ENCODE results near the gene BCOR.

The BCOR gene

DNA sequence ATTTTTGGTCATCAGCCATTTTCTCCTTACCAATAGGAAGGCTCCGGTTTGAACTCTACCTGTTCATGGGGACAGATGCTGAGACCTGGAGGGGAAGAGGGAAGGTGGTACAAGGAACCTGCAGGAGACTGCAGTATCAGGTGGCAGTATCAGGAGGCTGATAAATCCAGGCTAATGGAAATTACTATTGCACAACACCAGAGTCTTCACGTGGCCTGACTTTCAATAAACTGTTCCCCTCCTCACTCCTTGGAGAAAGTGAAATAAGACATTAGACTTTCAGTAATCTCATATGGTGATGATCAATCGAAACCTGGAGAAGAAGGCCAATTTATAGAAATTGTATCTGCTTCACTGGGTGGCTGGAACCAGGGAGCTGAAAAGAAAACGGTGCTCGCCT is 46.2 kb upstream of the BCOR start:
- no peak overlapping the region for H3K27ac ChIP-seq (ENCODE audit: low read depth, low read length)
- H3K9me3 ChIP-seq (ENCODE audit: insufficient read depth, low read length): no peaks in the 10 kb centered on the region
- H4K20me1 ChIP-seq (ENCODE audit: low read depth, low read length): no peaks in the 10 kb centered on the region
- H3K27me3 ChIP-seq (ENCODE audit: low read length): no peaks in the 10 kb centered on the region
- H3K4me2 ChIP-seq (ENCODE audit: low read depth, low read length, poor library complexity, severe bottlenecking): no peak overlapping the region
- H3K9me2 ChIP-seq (replicated peaks; ENCODE audit: insufficient read depth, low read length): no peaks in the 10 kb centered on the region
- H2AFZ ChIP-seq (ENCODE audit: low read depth, low read length, severe bottlenecking): no peak overlapping the region
- TF ChIP-seq, protein P1, sequence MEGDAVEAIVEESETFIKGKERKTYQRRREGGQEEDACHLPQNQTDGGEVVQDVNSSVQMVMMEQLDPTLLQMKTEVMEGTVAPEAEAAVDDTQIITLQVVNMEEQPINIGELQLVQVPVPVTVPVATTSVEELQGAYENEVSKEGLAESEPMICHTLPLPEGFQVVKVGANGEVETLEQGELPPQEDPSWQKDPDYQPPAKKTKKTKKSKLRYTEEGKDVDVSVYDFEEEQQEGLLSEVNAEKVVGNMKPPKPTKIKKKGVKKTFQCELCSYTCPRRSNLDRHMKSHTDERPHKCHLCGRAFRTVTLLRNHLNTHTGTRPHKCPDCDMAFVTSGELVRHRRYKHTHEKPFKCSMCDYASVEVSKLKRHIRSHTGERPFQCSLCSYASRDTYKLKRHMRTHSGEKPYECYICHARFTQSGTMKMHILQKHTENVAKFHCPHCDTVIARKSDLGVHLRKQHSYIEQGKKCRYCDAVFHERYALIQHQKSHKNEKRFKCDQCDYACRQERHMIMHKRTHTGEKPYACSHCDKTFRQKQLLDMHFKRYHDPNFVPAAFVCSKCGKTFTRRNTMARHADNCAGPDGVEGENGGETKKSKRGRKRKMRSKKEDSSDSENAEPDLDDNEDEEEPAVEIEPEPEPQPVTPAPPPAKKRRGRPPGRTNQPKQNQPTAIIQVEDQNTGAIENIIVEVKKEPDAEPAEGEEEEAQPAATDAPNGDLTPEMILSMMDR (IDR thresholded peaks at IDR 0.05; ENCODE audit: insufficient read depth, low read length, poor library complexity, severe bottlenecking): no peak
- no peak for TF ChIP-seq EZH2phosphoT487 (conservative IDR thresholded peaks at IDR 0.05; ENCODE audit: low read length)
- no peaks in the 10 kb centered on the region for H3F3A ChIP-seq (ENCODE audit: insufficient read depth)
- no peaks in the 10 kb centered on the region for H3K36me3 ChIP-seq (ENCODE audit: low read length)
- no peak overlapping the region for H3K9ac ChIP-seq (ENCODE audit: low read length)
- no peaks in the 10 kb centered on the region for H3K79me2 ChIP-seq (ENCODE audit: insufficient read depth, low read length)
- H3K4me3 ChIP-seq (ENCODE audit: insufficient read depth, low read length, poor library complexity, severe bottlenecking): no peak overlapping the region

DNA sequence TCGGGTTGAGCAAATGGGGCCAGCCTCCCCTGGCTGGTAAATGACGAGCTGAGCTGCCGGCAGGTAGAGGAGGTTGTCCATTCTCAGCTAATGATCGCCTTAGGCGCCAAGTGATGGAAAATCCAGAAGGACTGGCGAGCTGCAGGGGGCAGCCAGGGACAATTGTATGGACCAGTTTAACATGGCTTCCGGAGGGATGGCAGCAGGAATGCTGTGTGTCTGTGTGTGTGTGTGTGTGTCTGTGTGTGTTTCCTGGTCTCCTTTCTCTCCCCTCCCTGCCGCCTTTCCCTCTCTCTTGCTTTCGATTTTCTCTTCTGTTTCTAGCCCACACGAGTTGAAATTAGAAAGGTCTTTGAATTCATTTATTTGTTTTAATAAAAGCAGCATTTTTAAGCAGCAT is 45.2 kb upstream of the BCOR start:
- no peaks in the 10 kb centered on the region for H4K20me1 ChIP-seq (ENCODE audit: low read depth, low read length)
- H3F3A ChIP-seq (ENCODE audit: insufficient read depth): no peaks in the 10 kb centered on the region
- no peak overlapping the region for H3K4me3 ChIP-seq (ENCODE audit: insufficient read depth, low read length, poor library complexity, severe bottlenecking)
- TF ChIP-seq, protein P1 (IDR thresholded peaks at IDR 0.05; ENCODE audit: insufficient read depth, low read length, poor library complexity, severe bottlenecking): no peak
- no peak for TF ChIP-seq EZH2phosphoT487 (conservative IDR thresholded peaks at IDR 0.05; ENCODE audit: low read length)
- no peak overlapping the region for H3K4me2 ChIP-seq (ENCODE audit: low read depth, low read length, poor library complexity, severe bottlenecking)
- H3K27ac ChIP-seq (ENCODE audit: low read depth, low read length): no peak overlapping the region
- H3K27me3 ChIP-seq (ENCODE audit: low read length): no peaks in the 10 kb centered on the region
- no peak overlapping the region for H3K9ac ChIP-seq (ENCODE audit: low read length)
- H3K9me3 ChIP-seq (ENCODE audit: insufficient read depth, low read length): no peaks in the 10 kb centered on the region
- H3K36me3 ChIP-seq (ENCODE audit: low read length): no peaks in the 10 kb centered on the region
- no peaks in the 10 kb centered on the region for H3K79me2 ChIP-seq (ENCODE audit: insufficient read depth, low read length)
- no peaks in the 10 kb centered on the region for H3K9me2 ChIP-seq (replicated peaks; ENCODE audit: insufficient read depth, low read length)
- H2AFZ ChIP-seq (ENCODE audit: low read depth, low read length, severe bottlenecking): no peak overlapping the region

DNA sequence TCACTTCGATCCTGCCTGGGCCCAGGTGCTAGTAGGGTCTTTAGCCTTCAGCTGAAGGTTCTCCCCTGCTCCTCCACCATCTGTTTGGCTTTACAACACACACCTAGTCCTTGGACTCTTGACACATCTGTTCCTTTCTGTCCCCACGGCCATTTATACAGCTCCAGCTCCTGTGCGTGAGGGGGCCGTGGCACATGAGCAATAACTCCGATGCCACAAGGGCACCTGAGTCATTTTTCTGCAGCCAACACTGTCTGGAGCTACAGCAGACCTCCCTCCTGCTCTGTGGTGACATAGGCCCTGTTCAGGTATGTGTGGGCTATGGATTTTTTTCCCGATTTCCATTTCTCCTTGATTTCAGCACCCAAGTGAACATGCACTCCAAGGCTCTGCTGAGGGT is 44.7 kb upstream of the BCOR start:
- H3K27ac ChIP-seq (ENCODE audit: low read depth, low read length): no peak overlapping the region
- no peaks in the 10 kb centered on the region for H3F3A ChIP-seq (ENCODE audit: insufficient read depth)
- H3K27me3 ChIP-seq (ENCODE audit: low read length): no peaks in the 10 kb centered on the region
- no peak for TF ChIP-seq EZH2phosphoT487 (conservative IDR thresholded peaks at IDR 0.05; ENCODE audit: low read length)
- TF ChIP-seq, protein P1 (IDR thresholded peaks at IDR 0.05; ENCODE audit: insufficient read depth, low read length, poor library complexity, severe bottlenecking): no peak
- H3K4me2 ChIP-seq (ENCODE audit: low read depth, low read length, poor library complexity, severe bottlenecking): no peak overlapping the region
- no peaks in the 10 kb centered on the region for H3K36me3 ChIP-seq (ENCODE audit: low read length)
- no peaks in the 10 kb centered on the region for H3K79me2 ChIP-seq (ENCODE audit: insufficient read depth, low read length)
- no peaks in the 10 kb centered on the region for H3K9me3 ChIP-seq (ENCODE audit: insufficient read depth, low read length)
- no peak overlapping the region for H3K9ac ChIP-seq (ENCODE audit: low read length)
- no peaks in the 10 kb centered on the region for H4K20me1 ChIP-seq (ENCODE audit: low read depth, low read length)
- no peak overlapping the region for H2AFZ ChIP-seq (ENCODE audit: low read depth, low read length, severe bottlenecking)
- H3K4me3 ChIP-seq (ENCODE audit: insufficient read depth, low read length, poor library complexity, severe bottlenecking): no peak overlapping the region
- H3K9me2 ChIP-seq (replicated peaks; ENCODE audit: insufficient read depth, low read length): no peaks in the 10 kb centered on the region
